ENCODE results near the gene DNM1.

DNA sequence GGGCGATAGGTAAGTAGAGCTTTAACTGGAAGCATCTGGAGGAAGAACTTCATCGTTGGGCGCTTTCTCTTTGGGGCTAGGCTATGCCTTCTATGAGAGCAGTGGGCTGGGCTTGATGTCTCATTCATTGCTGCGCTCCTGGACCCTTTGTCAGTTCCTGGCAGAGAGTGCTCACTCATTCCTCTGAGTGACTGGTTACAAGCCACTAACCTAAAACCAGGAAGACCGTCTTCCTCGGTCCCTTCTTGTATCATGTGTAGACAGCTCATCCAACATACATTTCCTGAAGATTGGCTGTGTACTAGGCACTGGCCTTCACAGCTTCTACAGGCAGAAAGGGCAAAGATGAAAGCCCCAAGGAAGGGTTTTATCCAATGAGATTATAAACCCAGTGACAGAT, 79.3 kb downstream of the DNM1 start:
- TF ChIP-seq, protein P1, sequence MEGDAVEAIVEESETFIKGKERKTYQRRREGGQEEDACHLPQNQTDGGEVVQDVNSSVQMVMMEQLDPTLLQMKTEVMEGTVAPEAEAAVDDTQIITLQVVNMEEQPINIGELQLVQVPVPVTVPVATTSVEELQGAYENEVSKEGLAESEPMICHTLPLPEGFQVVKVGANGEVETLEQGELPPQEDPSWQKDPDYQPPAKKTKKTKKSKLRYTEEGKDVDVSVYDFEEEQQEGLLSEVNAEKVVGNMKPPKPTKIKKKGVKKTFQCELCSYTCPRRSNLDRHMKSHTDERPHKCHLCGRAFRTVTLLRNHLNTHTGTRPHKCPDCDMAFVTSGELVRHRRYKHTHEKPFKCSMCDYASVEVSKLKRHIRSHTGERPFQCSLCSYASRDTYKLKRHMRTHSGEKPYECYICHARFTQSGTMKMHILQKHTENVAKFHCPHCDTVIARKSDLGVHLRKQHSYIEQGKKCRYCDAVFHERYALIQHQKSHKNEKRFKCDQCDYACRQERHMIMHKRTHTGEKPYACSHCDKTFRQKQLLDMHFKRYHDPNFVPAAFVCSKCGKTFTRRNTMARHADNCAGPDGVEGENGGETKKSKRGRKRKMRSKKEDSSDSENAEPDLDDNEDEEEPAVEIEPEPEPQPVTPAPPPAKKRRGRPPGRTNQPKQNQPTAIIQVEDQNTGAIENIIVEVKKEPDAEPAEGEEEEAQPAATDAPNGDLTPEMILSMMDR (IDR thresholded peaks at IDR 0.05), result no peak
- no peak for TF ChIP-seq POLR2A (IDR thresholded peaks at IDR 0.05)

All from testis (tissue), 2 donors.